ENCODE data around the gene RPL13A.

Gene RPL13A

DNA sequence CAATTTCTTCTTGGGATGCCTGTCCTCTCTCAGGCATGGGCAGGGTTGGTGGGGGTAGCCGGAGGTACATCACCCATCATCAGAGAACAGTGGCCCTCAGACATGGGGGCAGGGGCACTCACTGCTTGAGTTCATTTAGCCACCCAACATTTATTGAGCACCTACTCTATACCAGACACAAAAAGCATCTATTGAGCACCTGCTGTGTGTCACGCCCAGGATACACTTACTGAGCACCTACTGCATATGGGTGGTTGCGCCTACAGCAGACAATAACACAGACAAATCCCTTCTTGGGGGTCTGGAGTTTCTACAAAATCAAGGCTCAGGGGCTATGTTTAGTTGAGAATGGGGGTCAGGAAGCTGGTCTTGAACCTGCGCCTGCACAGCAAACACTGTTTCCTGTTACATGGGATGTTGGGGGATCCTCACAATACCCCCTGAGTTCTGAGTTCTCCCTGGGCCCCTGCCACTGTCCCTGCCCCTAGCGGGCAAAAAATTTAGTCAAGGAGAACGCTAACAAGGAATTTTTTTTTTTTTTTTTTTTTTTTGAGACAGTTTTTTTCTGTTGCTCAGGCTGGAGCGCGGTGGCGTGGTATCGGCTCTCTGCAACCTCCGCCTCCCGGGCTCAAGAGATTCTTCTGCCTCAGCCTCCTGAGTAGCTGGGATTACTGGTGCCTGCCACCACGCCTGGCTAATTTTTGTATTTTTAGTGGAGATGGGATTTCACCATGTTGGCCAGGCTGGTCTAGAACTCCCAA lies 52.0 kb downstream of the RPL13A start:
- DNase-seq: no peak

All from nucleus accumbens (tissue), 56 donors.